Karpas-422 (cell line): ENCODE results near the gene CSTPP1. TPM values are rescaled to one million over a fixed set of nuclear protein-coding genes. Genes with fewer than 3 reads are reported as not detected.

Experiments
- DNase-seq: peaks from one replicate; pipeline ENCODE4 v3.0.0-alpha.2; 2015
- H2AFZ ChIP-seq: fragments of 200-600 bp; sonication (generic); 2 replicates; pipeline ENCODE4 v1.6.1; 2014; ENCODE audit warnings: antibody characterized with exemption, low read length, mixed read lengths
- H3K27ac ChIP-seq: fragments of 200-600 bp; sonication (generic); 2 replicates; pipeline ENCODE4 v1.5.1; 2014; ENCODE audit warnings: mild to moderate bottlenecking, low read length, moderate library complexity
- H3K27me3 ChIP-seq: fragments of 200-600 bp; sonication (generic); 2 replicates; pipeline ENCODE4 v1.6.1; 2014; ENCODE audit warnings: low read length, mixed read lengths
- H3K36me3 ChIP-seq: fragments of 200-600 bp; sonication (generic); 2 replicates; pipeline ENCODE4 v1.6.1; 2014; ENCODE audit warnings: low read length, mixed read lengths; ENCODE audit not compliant: insufficient read depth
- H3K4me1 ChIP-seq: fragments of 200-600 bp; sonication (generic); 2 replicates; pipeline ENCODE4 v1.6.1; 2014; ENCODE audit warnings: mild to moderate bottlenecking, low read length, mixed read lengths
- H3K4me2 ChIP-seq: fragments of 200-600 bp; sonication (generic); 2 replicates; pipeline ENCODE4 v1.6.1; 2014; ENCODE audit warnings: low read length, low read depth, mild to moderate bottlenecking; ENCODE audit not compliant: poor library complexity, severe bottlenecking
- H3K4me3 ChIP-seq: fragments of 200-600 bp; sonication (generic); 2 replicates; pipeline ENCODE4 v1.5.1; 2014; ENCODE audit warnings: mild to moderate bottlenecking, antibody characterized with exemption, low read length, mixed read lengths
- H3K79me2 ChIP-seq: fragments of 200-600 bp; sonication (generic); 2 replicates; pipeline ENCODE4 v1.6.1; 2014; ENCODE audit warnings: mild to moderate bottlenecking, low read length, mixed read lengths
- H3K9ac ChIP-seq: fragments of 200-600 bp; sonication (generic); 2 replicates; pipeline ENCODE4 v1.6.0; 2014; ENCODE audit warnings: low read length
- H3K9me2 ChIP-seq: fragments of 200-600 bp; sonication (generic), shearing (Covaris generic); replicated peaks from 2 replicates; pipeline ENCODE4 v1.6.0; 2014; ENCODE audit warnings: mild to moderate bottlenecking, low read length, moderate library complexity; ENCODE audit not compliant: insufficient read depth
- H3K9me3 ChIP-seq: fragments of 300-700, 200-600 bp; sonication (generic); 2 replicates; pipeline ENCODE4 v1.6.1; 2014; ENCODE audit warnings: low read length, mixed read lengths
- H4K20me1 ChIP-seq: fragments of 200-600 bp; sonication (generic); 2 replicates; pipeline ENCODE4 v1.6.1; 2014; ENCODE audit warnings: mild to moderate bottlenecking, antibody characterized with exemption, low read length, low read depth; ENCODE audit not compliant: insufficient read depth
- total RNA-seq: library from RNA; depleted of rRNA; stranded (reverse); fragments of >200 nt; shearing (Covaris generic); gene quantifications from 2 replicates; pipeline ENCODE4 v1.2.3, GENCODE V29; 2014; ENCODE audit warnings: low replicate concordance

CSTPP1 gene
- total RNA-seq, 1 experiment from 2014 or later: 78.4 TPM

DNA sequence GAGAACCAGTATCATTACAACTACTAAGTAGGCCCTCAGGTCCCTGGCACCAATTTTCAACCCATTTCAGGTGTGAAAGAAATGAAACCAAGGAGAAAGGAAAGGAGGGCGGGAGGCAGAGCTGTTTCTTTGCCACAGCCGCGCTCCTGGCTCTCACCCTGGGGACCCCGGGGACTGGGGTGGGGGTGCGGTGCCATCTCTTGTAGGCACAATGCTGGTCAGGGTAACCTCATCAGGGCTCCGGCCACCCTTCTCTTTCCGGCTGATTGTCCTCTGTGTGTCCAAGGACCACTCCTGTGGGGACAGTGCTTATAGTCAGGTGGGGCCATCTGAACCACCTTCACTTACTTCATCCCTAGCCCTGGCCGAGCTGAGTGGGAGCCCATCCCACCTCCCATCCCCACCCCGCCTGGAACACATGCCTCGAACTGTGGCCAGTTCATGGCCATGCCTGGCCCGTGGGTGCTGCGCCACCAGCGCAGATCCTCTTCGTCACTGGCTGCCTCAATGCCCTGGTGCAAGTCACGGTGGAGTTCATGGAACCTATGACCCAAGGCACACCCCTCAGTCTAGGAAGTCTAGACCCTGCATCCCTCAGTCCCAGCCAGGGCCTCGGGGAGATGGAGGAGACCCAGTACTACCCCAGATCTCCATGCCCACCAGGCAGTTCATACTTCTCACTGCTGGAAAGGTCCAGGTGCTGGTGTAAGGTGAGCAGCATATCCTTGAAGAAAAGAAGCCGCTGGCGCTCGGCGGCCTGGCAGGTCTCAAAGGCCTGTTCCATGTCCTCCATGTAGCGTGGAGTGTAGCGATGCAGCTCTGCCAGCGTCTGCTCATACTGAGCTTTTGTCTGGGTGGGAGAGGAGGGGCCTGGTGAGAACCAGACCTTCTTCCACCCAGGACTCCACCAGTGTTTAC lies 242.4 kb downstream of the CSTPP1 start:
- Histone ChIP-seq H3K9me2 (no peaks in the 10 kb centered on the region), H3K4me3 (no peak overlapping the region), H3K27ac (no peak overlapping the region), H3K4me1 (peaks cover 23% of the 10 kb centered on the region), H3K9me3 (no peaks in the 10 kb centered on the region), H3K36me3 (peaks cover 8% of the 10 kb centered on the region; the same call in 1 of the 2 replicates), H4K20me1 (peaks cover 12% of the 10 kb centered on the region), H3K4me2 (no peak overlapping the region), H3K27me3 (no peaks in the 10 kb centered on the region), H3K9ac (no peak overlapping the region), H3K79me2 (peaks cover 24% of the 10 kb centered on the region), H2AFZ (no peak overlapping the region)
- DNase-seq: no peak

GRCh38 chr11:47179655-47179991 lies 243.1 kb downstream of the CSTPP1 start:
- DNase-seq: peak; percentile 84
- Histone ChIP-seq H3K27me3 (no peaks in the 10 kb centered on the region), H3K9ac (no peak overlapping the region), H3K9me2 (no peaks in the 10 kb centered on the region), H4K20me1 (peaks cover 11% of the 10 kb centered on the region), H3K4me3 (no peak overlapping the region), H3K79me2 (peaks cover 20% of the 10 kb centered on the region), H3K27ac (no peak overlapping the region), H3K4me2 (no peak overlapping the region), H3K9me3 (no peaks in the 10 kb centered on the region), H3K4me1 (peaks cover 22% of the 10 kb centered on the region), H2AFZ (no peak overlapping the region), H3K36me3 (peaks cover 6% of the 10 kb centered on the region; the same call in 1 of the 2 replicates)

- H3K9me2 ChIP-seq: no peaks in the 10 kb centered on the region
- no peak overlapping the region for H2AFZ ChIP-seq
- no peaks in the 10 kb centered on the region for H3K9me3 ChIP-seq
- H3K27me3 ChIP-seq: no peaks in the 10 kb centered on the region
- no peak overlapping the region for H3K9ac ChIP-seq
- H3K36me3 ChIP-seq: peaks cover under 1% of the 10 kb centered on the region; the same call in 1 of the 2 replicates
- peaks cover 16% of the 10 kb centered on the region for H3K4me1 ChIP-seq
- H4K20me1 ChIP-seq: peaks cover 6% of the 10 kb centered on the region
- no peak for DNase-seq
- H3K27ac ChIP-seq: no peak overlapping the region
- no peak overlapping the region for H3K4me2 ChIP-seq
- peaks cover 14% of the 10 kb centered on the region for H3K79me2 ChIP-seq
- H3K4me3 ChIP-seq: no peak overlapping the region
These were observed 243.6 kb downstream of the CSTPP1 start for GRCh38 chr11:47180006-47180787.

GRCh38 chr11:47181271-47181670 lies 244.7 kb downstream of the CSTPP1 start:
- H2AFZ ChIP-seq: no peak overlapping the region
- H3K4me1 ChIP-seq: peaks cover 16% of the 10 kb centered on the region
- peaks cover 4% of the 10 kb centered on the region for H3K79me2 ChIP-seq
- H3K9me3 ChIP-seq: no peaks in the 10 kb centered on the region
- no peaks in the 10 kb centered on the region for H4K20me1 ChIP-seq
- H3K27me3 ChIP-seq: no peaks in the 10 kb centered on the region
- H3K4me2 ChIP-seq: no peak overlapping the region
- DNase-seq: no peak
- H3K9me2 ChIP-seq: no peaks in the 10 kb centered on the region
- no peaks in the 10 kb centered on the region for H3K36me3 ChIP-seq
- no peak overlapping the region for H3K27ac ChIP-seq
- no peak overlapping the region for H3K4me3 ChIP-seq
- no peak overlapping the region for H3K9ac ChIP-seq

DNA sequence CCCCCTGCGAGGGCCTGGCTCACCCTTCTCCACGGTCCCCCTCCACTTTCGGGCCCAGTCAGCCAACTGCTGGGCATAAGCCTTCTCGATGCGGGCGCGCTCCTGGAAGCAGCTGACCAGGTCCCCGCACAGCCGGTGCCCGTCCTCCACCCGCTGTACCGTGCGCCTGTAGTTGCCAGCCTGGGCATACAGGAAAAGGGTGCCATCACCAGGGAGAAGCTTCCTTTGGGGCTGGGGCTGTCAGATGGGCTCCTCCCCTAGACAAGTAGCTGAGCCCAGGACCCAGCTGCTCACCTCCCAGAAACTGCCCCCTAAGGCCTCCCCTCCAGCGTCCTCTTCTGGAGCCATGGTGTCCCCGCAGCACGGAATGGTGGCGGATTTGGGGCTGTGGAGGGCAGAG lies 245.8 kb downstream of the CSTPP1 start:
- no peak overlapping the region for H3K4me2 ChIP-seq
- H3K9me3 ChIP-seq: no peaks in the 10 kb centered on the region
- no peaks in the 10 kb centered on the region for H3K27me3 ChIP-seq
- no peaks in the 10 kb centered on the region for H3K36me3 ChIP-seq
- peaks cover 26% of the 10 kb centered on the region for H3K4me1 ChIP-seq
- DNase-seq: no peak
- no peaks in the 10 kb centered on the region for H4K20me1 ChIP-seq
- H3K4me3 ChIP-seq: no peak overlapping the region
- H3K27ac ChIP-seq: no peak overlapping the region
- H2AFZ ChIP-seq: no peak overlapping the region
- no peaks in the 10 kb centered on the region for H3K9me2 ChIP-seq
- no peak overlapping the region for H3K9ac ChIP-seq
- no peaks in the 10 kb centered on the region for H3K79me2 ChIP-seq

- no peak overlapping the region for H3K4me3 ChIP-seq
- no peaks in the 10 kb centered on the region for H3K9me3 ChIP-seq
- H3K4me1 ChIP-seq: peaks cover 23% of the 10 kb centered on the region
- H3K79me2 ChIP-seq: no peaks in the 10 kb centered on the region
- no peaks in the 10 kb centered on the region for H3K9me2 ChIP-seq
- no peak for DNase-seq
- H3K27ac ChIP-seq: no peak overlapping the region
- no peaks in the 10 kb centered on the region for H3K36me3 ChIP-seq
- H3K9ac ChIP-seq: no peak overlapping the region
- H3K27me3 ChIP-seq: no peaks in the 10 kb centered on the region
- H4K20me1 ChIP-seq: no peaks in the 10 kb centered on the region
- H3K4me2 ChIP-seq: no peak overlapping the region
- no peak overlapping the region for H2AFZ ChIP-seq
These were observed 246.7 kb downstream of the CSTPP1 start for GRCh38 chr11:47183031-47183856.

DNA sequence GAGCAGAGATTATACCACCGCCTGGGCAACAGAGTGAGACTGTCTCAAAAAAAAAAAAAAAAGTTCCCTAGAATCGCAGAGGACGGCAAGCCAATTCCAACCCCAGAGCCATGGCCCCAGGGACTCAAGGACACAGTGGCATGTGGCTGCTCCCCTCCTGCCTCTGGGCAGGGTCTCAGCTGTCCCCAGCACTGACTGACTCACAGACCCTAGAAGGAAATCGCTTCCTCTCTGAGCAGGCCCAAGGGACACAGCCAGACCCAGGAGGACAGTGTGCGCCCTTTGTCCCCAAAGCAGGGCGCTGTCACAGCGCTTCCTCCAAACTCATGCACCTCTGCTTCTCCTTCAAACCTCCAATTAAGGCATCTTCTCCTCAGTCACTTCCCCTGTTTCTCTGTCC lies 247.4 kb downstream of the CSTPP1 start:
- Histone ChIP-seq H2AFZ (no peak overlapping the region), H3K4me1 (peaks cover 23% of the 10 kb centered on the region), H3K9me2 (no peaks in the 10 kb centered on the region), H3K79me2 (no peaks in the 10 kb centered on the region), H4K20me1 (no peaks in the 10 kb centered on the region), H3K36me3 (no peaks in the 10 kb centered on the region), H3K27ac (no peak overlapping the region), H3K4me3 (no peak overlapping the region), H3K9me3 (no peaks in the 10 kb centered on the region), H3K27me3 (no peaks in the 10 kb centered on the region), H3K9ac (no peak overlapping the region), H3K4me2 (no peak overlapping the region)
- DNase-seq: no peak
